HG02678 (cell line): Measurements from ENCODE around the gene CCL24.
"Not testable (repeated sequence)": the region's sequence is repeated elsewhere in the genome, so short reads cannot be mapped to it uniquely, and the experiment has no call there.

ENCODE experiments used
- ATAC-seq: cut with Tn5 transposase; IDR thresholded peaks from one replicate; pipeline ENCODE4 v1.9.1; 2021; ENCODE audit warnings: mild to moderate bottlenecking, moderate library complexity; ENCODE audit not compliant: unreplicated experiment

Gene CCL24

DNA sequence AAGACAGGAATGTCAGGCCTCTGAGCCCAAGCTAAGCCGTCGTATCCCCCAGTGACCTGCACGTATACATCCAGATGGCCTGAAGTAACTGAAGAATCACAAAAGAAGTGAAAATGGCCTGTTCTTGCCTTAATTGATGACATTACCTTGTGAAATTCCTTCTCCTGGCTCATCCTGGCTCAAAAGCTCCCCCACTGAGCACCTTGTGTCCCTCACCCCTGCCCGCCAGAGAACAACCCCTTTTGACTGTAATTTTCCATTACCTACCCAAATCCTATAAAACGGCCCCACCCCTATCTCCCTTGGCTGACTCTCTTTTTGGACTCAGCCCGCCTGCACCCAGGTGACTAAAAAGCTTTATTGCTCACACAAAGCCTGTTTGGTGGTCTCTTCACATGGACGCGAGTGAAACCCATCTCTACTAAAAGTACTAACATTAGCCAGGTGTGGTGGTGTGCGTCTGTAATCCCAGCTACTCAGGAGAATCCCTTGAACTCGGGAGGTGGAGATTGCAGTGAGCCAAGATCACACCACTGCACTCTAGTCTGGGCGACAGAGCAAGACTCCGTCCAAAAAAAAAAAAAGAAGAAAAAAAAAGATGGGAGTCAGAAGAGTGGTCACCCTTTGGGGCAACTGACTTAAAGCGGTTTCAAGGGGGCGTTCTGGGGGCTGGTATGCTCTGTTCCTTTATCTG lies 25.3 kb downstream of the CCL24 start:
- not testable (repeated sequence) for ATAC-seq

DNA sequence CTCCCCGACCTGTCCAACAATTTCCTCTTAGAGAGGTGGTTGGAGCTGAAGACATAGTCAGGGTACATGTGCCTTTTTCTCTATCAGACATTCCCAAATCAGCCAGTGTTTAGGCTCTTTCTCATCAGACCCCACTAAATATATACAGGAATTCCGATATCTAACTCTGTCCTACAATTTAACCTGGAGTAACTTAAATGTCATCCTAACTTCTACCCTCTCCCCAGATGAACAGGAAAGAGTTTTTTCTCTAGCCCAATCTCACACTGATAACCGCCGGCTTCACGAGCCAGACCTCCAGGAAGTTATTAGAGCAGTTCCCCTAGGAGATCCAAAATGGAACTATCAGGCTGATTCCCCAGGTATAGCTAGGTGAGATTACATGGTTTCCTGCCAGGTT lies 30.5 kb downstream of the CCL24 start:
- ATAC-seq: not testable (repeated sequence)

DNA sequence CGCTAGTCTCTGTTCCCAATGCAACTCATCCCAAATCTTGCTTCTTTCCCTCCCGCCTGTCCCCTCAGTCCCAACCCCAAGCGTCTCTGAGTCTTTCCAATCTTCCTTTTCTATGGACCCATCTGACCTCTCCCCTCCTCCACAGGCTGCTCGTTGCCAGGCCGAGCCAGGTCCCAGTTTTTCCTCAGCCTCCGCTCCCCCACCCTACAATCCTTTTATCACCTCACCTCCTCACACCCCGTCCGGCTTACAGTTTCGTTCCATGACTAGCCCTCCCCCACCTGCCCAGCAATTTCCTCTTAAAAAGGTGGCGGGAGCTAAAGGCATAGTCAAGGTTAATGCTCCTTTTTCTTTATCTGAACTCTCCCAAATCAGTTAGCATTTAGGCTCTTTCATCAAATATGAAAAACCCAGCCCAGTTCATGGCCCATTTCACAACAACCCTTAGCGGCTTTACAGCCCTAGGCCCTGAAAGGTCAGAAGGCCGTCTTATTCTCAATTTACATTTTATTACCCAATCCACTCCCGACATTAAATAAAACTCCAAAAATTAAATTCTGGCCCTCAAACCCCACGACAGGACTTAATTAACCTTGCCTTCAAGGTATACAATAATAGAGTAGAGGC lies 32.8 kb downstream of the CCL24 start:
- ATAC-seq: not testable (repeated sequence)

DNA sequence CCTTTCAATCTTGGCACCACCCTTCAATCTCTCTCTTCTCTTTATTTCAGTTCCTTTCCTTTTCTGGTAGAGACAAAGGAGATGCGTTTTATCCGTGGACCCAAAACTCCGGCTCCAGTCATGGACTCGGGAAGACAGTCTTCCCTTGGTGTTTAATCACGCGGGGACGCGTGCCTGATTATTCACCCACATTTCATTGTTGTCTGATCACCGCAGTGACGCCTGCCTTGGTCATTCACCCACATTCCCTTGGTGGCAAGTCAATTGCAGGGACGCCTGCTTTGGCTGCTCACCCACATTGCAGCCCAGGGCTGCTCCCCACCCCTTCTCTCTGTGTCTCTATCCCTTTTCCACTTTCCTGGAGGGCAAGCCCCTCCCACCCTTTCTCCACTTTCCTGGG lies 34.1 kb downstream of the CCL24 start:
- ATAC-seq: not testable (repeated sequence)

DNA sequence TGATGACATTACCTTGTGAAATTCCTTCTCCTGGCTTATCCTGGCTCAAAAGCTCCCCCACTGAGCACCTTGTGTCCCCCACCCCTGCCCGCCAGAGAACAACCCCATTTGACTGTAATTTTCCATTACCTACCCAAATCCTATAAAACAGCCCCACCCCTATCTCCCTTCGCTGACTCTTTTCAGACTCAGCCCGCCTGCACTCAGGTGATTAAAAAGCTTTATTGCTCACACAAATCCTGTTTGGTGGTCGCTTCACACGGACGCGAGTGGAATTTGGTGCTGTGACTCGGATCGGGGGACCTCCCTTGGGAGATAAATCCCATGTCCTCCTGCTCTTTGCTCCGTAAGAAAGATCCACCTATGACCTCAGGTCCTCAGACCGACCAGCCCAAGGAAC lies 34.6 kb downstream of the CCL24 start:
- ATAC-seq: not testable (repeated sequence)

DNA sequence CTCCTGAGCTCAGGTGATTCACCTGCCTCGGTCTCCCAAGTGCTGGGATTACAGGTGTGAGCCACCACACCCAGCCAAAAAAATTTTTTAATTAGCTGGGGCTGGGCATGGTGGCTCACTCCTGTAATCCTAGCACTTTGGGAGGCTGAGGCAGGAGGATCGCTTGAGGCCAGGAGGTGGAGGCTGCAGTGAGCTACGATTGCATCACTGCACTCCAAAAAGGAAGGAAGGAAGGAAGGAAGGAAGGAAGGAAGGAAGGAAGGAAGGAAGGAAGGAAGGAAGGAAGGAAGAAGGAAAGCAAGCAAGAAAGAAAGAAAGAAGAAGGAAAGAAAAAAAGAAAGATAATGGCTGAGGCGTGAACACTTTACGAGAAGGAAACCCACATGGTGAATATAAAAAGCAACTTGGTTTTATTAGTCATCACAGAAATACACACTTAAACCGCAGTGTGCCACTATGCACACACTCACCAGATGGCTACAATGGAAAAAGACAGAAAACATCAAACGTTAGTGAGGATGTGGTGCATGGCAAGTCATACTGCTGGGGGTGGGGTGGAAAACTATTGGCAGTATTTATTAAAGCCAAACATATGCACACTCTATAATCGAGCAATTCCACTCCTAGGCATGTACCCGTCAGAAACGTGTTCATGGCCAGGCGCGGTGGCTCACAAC lies 37.2 kb downstream of the CCL24 start:
- no peak for ATAC-seq

DNA sequence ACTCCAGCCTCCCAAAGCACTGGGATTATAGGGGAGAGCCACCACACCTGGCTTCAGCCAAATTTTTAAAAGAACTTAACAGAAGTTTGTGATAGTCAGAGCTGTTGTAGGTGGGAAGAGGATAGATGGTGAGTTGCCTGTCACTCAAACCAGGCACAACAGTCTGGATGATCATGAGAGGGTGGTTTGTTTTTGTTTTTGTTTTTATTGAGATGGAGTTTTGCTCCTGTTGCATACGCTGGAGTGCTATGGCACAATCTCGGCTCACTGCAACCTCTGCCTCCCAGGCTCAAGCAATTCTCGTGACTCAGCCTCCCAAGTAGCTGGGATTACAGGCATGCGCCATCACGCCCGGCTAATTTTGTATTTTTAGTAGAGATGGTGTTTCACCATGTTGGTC lies 39.6 kb downstream of the CCL24 start:
- not testable (repeated sequence) for ATAC-seq

DNA sequence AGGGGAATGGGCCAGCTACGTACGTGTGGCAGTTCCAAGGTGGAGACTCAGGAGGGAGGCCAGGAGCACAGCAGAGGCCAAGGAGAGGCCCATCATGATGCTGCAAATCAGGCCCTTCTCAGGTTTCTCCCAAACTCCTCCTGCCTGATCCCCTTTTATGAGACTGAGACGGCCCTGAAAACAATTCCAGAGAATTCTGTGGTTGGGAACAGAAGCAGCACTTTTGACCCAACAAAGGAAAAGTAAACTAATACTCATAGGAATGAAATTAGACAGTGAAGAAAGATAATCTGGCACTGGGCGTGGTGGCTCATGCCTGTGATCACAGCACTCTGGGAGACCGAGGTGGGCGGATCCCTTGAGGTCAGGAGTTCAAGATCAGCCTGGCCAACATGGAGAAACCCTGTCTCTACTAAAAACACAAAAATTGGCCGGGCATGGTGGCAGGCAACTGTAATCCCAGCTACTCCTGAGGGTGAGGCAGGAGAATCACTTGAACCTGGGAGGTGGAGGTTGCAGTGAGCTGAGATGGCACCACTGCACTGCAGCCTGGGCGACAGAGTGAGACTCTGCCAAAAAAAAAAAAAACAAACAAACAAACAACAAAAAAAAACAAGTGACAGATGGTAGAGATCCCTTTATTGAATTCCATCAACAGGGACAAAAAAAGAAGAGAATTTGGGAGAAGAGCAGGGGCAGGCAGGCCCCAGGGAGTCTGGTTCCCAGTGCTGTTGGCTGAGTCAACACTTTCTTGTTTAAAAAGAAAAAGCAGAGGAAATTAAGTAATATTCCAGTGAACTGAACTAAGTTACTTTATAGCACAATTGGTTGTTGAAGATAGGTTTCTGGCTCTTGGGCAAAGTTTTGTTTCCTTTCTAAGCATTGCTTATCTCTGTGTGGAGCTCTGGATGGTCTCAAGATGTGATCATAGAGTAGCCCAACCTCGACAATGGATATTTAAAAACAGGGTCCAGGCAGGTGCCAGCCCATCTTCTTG lies 41.2 kb downstream of the CCL24 start, which contains the start of gene CCL26:
TSS of gene CCL26 (minus strand) at position 131 of the 997 bp plus-strand sequence. CDS start at position 96, 35 bp downstream.
- no peak for ATAC-seq

DNA sequence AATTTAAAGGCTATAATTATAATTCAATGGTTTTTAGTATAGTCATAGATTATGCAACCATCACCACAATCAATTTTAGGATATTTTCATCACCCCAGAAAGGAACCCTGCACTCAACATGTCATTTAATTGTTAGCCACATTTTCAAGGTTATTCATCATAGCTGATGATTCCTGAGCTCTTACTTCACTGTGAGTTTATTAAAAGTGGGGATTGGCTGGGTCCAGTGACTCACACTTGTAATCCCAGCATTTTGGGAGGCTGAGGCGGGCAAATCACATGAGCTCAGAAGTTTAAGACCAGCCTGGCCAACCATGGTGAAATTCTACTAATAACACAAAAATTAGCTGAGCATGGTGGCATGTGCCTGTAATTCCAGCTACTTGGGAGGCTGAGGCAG lies 42.4 kb downstream of the CCL24 start:
- ATAC-seq: no peak

DNA sequence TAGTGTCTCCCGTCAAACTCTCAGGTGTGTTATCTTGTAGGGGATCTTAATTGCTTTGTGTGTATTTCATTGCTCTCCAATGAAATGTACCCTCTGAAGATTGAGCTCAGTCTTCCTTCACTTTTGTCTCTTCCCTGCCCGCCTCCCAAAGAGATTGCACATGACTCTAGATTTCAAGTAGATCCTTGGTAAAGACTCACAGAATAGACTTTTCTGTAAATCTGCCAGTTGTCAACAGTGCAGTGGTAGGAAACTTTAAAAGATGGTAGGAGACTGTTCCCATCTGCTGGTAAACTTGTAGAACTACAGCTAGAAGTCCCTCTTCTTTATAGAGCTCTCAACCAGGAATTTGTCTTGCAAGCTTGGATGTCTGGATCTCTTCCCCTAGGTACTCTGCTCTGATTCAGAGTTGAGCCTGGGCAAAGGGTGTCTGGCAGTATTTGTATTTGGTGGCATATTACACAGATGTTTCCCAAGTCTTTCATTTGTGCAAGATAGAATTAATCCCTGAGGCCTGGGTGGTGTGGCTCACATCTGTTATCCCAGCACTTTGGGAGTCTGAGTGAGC lies 51.2 kb downstream of the CCL24 start:
- no peak for ATAC-seq

DNA sequence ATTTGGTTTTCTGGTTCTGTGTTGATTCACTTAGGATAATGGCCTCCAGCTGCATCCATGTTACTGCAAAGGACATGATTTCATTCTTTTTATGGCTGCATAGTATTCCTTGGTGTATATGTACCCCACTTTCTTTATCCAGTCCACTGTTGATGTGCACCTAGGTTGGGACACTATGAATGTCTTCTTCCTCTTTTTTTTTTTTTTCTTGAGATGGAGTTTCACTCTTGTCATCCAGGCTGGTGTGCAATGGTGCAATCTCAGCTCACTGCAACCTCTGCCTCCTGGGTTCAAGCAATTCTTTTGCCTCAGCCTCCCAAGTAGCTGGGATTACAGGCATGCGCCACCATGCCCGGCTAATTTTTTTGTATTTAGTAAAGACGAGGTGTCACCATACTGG lies 51.8 kb downstream of the CCL24 start:
- ATAC-seq: not testable (repeated sequence)
